SW 1271 (cell line): ENCODE measurements around the gene FAM131C.
A peak's percentile ranks its signal among the peaks of the same experiment; 100 is the strongest.

ENCODE experiments used
- DNase-seq, 2 experiments: peaks; one replicate each; lab custom pipeline; 2025; lab: John Stamatoyannopoulos, UW

FAM131C gene

GRCh38 chr1:16015960-16016901 lies 57.2 kb downstream of the FAM131C start:
- DNase-seq, result no peak

- DNase-seq, result no peak
Measured at GRCh38 chr1:16015491-16015890, 58.0 kb downstream of the FAM131C start.

- DNase-seq, result no peak
Measured at GRCh38 chr1:16014509-16015482, 58.7 kb downstream of the FAM131C start.

- DNase-seq, result no peak
Measured at GRCh38 chr1:16013908-16014258, 59.6 kb downstream of the FAM131C start.

- DNase-seq, result no peak
Measured at GRCh38 chr1:16013220-16013907, 60.1 kb downstream of the FAM131C start.

GRCh38 chr1:16012590-16013219 lies 60.7 kb downstream of the FAM131C start:
- no peak for DNase-seq

- DNase-seq, result no peak
Measured at GRCh38 chr1:16011936-16012589, 61.4 kb downstream of the FAM131C start.

GRCh38 chr1:16010837-16011236 lies 62.6 kb downstream of the FAM131C start:
- DNase-seq, result no peak

GRCh38 chr1:16009678-16010077 lies 63.8 kb downstream of the FAM131C start:
- no peak for DNase-seq

GRCh38 chr1:16009030-16009460 lies 64.4 kb downstream of the FAM131C start:
- DNase-seq, result peak; percentile 12 to 57
